Stimulated activated CD8-positive, alpha-beta memory T cell treated with anti-CD3 and anti-CD28 coated beads, Interleukin-2, amount 100 ng/mL, for 1 hour (primary cell): ENCODE data around the gene SH3BP4.

ENCODE experiments used
- DNase-seq, 2 donors: peaks; one replicate each; pipeline ENCODE4 v3.0.0-alpha.2; 2020; ENCODE audit warnings: low read depth in 2 of 2

SH3BP4 gene

GRCh38 chr2:234983011-234983726 is 31.4 kb downstream of the SH3BP4 start:
- no peak for DNase-seq

GRCh38 chr2:234985608-234986245 is 33.9 kb downstream of the SH3BP4 start:
- DNase-seq = no peak

GRCh38 chr2:234986390-234986789 is 34.6 kb downstream of the SH3BP4 start:
- no peak for DNase-seq

DNA sequence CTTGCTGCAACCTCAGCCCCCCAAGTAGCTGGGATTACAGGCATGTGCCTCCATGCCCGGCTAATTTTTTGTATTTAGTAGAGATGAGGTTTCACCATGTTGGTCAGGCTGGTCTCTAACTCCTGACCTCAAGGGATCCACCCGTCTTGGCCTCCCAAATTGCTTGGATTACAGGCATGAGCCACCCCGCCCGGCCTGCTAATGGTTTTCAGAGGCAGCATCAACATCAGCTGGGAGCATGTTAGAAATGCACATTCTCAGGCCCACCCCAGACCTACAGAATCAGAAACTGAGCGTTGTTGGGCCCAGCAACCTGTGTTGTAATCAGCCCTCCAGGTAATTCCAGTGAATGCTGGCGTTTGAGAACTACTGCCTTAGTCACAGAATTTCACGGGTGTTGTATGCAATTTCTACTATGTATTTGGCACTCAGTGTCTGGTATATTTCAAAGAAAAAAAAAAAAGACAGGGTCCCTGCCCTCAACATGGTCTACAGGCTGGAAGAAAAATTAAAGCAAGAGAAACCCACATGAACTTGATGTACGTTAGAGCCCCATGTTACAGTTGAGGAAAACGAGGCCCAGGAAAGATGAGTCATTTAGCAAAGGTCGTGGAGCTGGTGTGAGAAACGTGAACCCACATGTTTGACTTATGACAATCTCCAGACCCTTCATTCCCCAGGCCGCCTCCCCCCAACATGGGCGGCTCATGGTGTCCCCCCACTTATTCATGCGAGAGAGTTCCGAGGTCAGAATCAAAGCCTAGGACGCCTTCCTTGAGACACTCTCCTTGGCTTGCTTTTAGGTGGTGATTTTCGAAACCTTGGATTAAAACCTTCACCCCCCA is 35.3 kb downstream of the SH3BP4 start:
- no peak for DNase-seq

GRCh38 chr2:234987754-234988153 is 35.9 kb downstream of the SH3BP4 start:
- DNase-seq = no peak

GRCh38 chr2:234988491-234988890 is 36.7 kb downstream of the SH3BP4 start:
- no peak for DNase-seq

DNA sequence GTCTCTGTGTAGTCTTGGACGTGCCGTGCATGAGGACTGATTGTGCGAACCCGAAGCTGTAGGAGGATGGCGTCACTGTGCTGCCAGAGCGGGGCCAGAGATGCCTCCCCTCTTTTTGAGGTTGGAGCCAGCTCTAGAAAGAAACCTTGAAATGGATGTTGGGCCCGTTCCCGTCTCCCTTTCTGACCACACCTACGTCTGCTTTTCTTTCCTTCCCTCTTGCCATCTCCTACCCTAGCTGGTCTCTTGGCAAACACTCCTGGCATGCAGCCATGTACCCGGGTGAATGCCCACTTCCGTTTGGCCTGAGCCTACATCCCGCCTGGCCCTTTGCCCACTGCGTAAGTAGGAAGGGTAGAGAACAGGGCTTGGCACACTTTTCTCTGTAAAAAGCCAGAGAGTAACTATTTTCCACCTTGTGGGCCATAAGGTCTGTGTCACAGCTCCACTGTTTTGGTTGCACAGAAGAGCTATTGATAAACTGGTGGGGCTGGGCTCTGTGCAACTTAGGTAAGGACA is 37.4 kb downstream of the SH3BP4 start:
- DNase-seq = no peak

- no peak for DNase-seq
These were observed 38.5 kb downstream of the SH3BP4 start for GRCh38 chr2:234990300-234990699.

GRCh38 chr2:234991290-234991689 is 39.5 kb downstream of the SH3BP4 start:
- DNase-seq = no peak

DNA sequence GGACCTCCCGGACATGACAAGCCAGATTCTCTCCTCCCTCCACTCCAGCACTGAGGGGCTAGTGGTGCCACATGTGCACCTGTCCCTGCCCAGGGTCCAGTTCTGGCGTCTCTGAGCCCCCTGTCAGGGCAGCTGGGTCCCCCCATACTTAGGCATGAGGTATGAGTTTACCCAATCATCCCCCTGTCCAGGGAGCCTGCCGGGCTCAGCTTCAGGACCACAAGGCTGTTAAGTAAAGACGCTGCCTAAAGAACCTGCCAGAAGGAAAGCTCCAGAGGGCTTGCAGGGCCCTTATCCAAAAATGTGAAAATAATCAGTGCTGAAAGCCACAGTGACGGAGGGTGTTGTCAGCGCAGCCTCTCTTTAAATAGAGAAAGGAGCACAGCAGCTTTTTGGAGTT is 40.0 kb downstream of the SH3BP4 start:
- no peak for DNase-seq

GRCh38 chr2:234992196-234992595 is 40.4 kb downstream of the SH3BP4 start:
- no peak for DNase-seq

DNA sequence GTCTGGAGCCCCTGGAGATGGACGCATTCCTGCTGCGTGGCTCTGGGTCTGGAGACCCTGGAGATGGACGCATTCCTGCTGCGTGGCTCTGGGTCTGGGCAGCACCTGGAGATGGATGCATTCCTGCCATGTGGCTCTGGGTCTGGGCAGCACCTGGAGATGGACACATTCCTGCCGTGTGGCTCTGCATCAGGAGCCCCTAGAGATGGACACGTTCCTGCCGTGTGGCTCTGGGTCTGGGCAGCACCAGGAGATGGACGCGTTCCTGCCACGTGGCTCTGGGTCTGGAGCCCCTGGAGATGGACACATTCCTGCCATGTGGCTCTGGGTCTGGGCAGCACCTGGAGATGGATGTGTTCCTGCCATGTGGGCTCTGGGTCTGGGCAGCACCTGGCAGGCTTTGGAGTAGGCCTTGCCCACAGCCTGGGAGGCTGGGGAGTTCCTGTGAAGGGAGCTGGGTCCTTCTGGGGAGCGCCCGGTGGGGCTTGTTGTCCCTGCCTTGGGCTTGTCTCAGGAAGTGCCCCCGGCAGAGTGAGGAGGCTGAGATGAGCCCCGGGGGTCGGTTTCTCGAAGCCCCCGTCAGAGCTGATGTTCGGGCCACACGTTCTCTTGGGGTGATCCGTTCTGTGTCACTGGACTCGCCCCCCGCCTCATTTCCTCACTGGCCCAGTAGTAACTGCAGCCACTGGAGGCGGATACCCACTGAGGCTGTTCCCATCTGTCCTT is 41.0 kb downstream of the SH3BP4 start:
- no peak for DNase-seq

- no peak for DNase-seq
These were observed 41.7 kb downstream of the SH3BP4 start for GRCh38 chr2:234993541-234993981.

- no peak for DNase-seq
These were observed 42.9 kb downstream of the SH3BP4 start for GRCh38 chr2:234994438-234995321.

GRCh38 chr2:234995332-234996068 is 43.7 kb downstream of the SH3BP4 start:
- no peak for DNase-seq

- no peak for DNase-seq
These were observed 44.5 kb downstream of the SH3BP4 start for GRCh38 chr2:234996069-234996940.

DNA sequence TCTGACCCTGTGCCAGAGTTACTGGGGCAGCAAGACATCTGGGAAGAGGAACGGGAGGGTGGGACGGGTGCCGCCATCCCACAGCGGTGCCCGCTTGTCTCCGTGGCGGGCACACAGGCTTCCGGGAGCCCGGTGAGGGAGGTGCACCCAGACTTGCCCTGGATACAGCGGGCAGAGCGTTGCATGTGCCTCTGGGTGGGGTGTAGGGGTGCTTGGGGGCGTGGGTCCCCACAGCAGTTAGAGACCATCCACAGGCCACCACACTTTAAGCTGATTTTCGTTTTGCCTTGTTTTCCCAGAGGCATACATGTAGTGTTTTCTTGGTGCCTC is 45.1 kb downstream of the SH3BP4 start:
- DNase-seq = no peak

- no peak for DNase-seq
These were observed 45.6 kb downstream of the SH3BP4 start for GRCh38 chr2:234997389-234997788.
